OCI-LY7 (cell line): ENCODE results near the gene SLC35F1. TPM values are rescaled to one million over a fixed set of nuclear protein-coding genes. Genes with fewer than 3 reads are reported as not detected.

Source experiments
- BruUV-seq: library from RNA; stranded (reverse); fragments of 400-500 nt; replicated peaks from 2 replicates; lab custom pipeline; 2021; lab: Mats Ljungman, UMichigan
- CTCF ChIA-PET: fragments of 300-600 bp; sonication (Branson Sonifier 250); formaldehyde crosslinking; loops from one replicate; lab custom pipeline; 2022; ENCODE audit warnings: antibody characterized with exemption; ENCODE audit not compliant: unreplicated experiment; lab: Charles Lee
- POLR2A ChIA-PET: fragments of 300-600 bp; sonication (Branson Sonifier 250); formaldehyde crosslinking; loops from one replicate; lab custom pipeline; 2022; ENCODE audit warnings: antibody characterized with exemption; lab: Charles Lee
- DNase-seq: peaks from one replicate; pipeline ENCODE4 v3.0.0-alpha.2; 2015; ENCODE audit warnings: low spot score
- H2AFZ ChIP-seq: fragments of 200-600 bp; sonication (generic), shearing (Covaris generic); 2 replicates; pipeline ENCODE4 v1.6.1; 2014; ENCODE audit warnings: mild to moderate bottlenecking, antibody characterized with exemption, low read length, moderate library complexity
- H3K27ac ChIP-seq: fragments of 200-600 bp; sonication (generic); 2 replicates; pipeline ENCODE4 v1.5.1; 2014; ENCODE audit warnings: mixed run types, low read depth, mild to moderate bottlenecking, moderate library complexity, low read length, inconsistent platforms; ENCODE audit not compliant: poor library complexity, severe bottlenecking
- H3K36me3 ChIP-seq: fragments of 200-600 bp; sonication (generic); 2 replicates; pipeline ENCODE4 v1.6.1; 2014; ENCODE audit warnings: mild to moderate bottlenecking, antibody characterized with exemption, low read length, moderate library complexity, mixed read lengths; ENCODE audit not compliant: insufficient read depth
- H3K4me1 ChIP-seq: fragments of 200-600 bp; sonication (generic); 2 replicates; pipeline ENCODE4 v1.5.1; 2014; ENCODE audit warnings: mild to moderate bottlenecking, low read length; ENCODE audit not compliant: insufficient read depth, poor library complexity, severe bottlenecking
- H3K4me2 ChIP-seq: fragments of 200-600 bp; sonication (generic); 2 replicates; pipeline ENCODE4 v1.6.1; 2014; ENCODE audit warnings: mild to moderate bottlenecking, low read length
- H3K4me3 ChIP-seq: fragments of 200-600 bp; sonication (generic); 2 replicates; pipeline ENCODE4 v1.5.1; 2014; ENCODE audit warnings: mild to moderate bottlenecking, low read depth, low read length; ENCODE audit not compliant: poor library complexity, severe bottlenecking
- H3K79me2 ChIP-seq: fragments of 200-600 bp; sonication (generic); 2 replicates; pipeline ENCODE4 v1.6.1; 2016; ENCODE audit warnings: low read depth, mild to moderate bottlenecking, low read length, moderate library complexity, mixed read lengths; ENCODE audit not compliant: insufficient read depth
- H3K9me2 ChIP-seq: fragments of 200-600 bp; sonication (generic); 2 replicates; pipeline ENCODE4 v1.6.1; 2016; ENCODE audit warnings: mild to moderate bottlenecking, low read length, mixed read lengths; ENCODE audit not compliant: insufficient read depth
- H3K9me3 ChIP-seq: fragments of 200-600 bp; sonication (generic); 2 replicates; pipeline ENCODE4 v1.6.1; 2014; ENCODE audit warnings: mild to moderate bottlenecking, mixed run types, low read length, mixed read lengths
- H4K20me1 ChIP-seq: fragments of 200-600 bp; sonication (generic); 2 replicates; pipeline ENCODE4 v1.6.1; 2014; ENCODE audit warnings: mild to moderate bottlenecking, antibody characterized with exemption, low read length, moderate library complexity, mixed read lengths; ENCODE audit not compliant: insufficient read depth
- CTCF ChIP-seq: fragments of 200-600 bp; sonication (generic); conservative IDR thresholded peaks from 2 replicates; pipeline ENCODE4 v1.5.1; 2014; ENCODE audit warnings: mild to moderate bottlenecking, antibody characterized with exemption, low read length, moderate library complexity, mixed read lengths
- EZH2phosphoT487 ChIP-seq: fragments of 200-600 bp; sonication (generic); IDR thresholded peaks from 2 replicates; pipeline ENCODE4 v1.6.1; 2018; ENCODE audit warnings: low read depth, borderline replicate concordance, mild to moderate bottlenecking, mixed run types, antibody characterized with exemption, low read length, moderate library complexity, mixed read lengths
- intact Hi-C: fragments of 100-400 bp; cut with micrococcal nuclease; formaldehyde crosslinking; loops from one replicate; pipeline ENCODE4 v1.10.0; 2022; ENCODE audit not compliant: unreplicated experiment
- total RNA-seq, 2 experiments: library from RNA; depleted of rRNA in 1 of 2; stranded (reverse); fragments of >200 nt in 1 of 2; shearing (Covaris generic) in 1 of 2; gene quantifications; 2 replicates each; pipeline ENCODE4 v1.2.3, GENCODE V29; 2014 to 2022

The SLC35F1 gene
- total RNA-seq, 2 experiments from 2014 or later: 0.03 TPM; not detected in 1

GRCh38 chr6:118285791-118286190, 378.7 kb downstream of the SLC35F1 start:
- Histone ChIP-seq H4K20me1 (no peaks in the 10 kb centered on the region), H3K4me2 (no peak overlapping the region), H2AFZ (no peak overlapping the region), H3K4me1 (no peaks in the 10 kb centered on the region), H3K9me3 (no peaks in the 10 kb centered on the region), H3K27ac (no peak overlapping the region), H3K4me3 (no peak overlapping the region), H3K9me2 (no peaks in the 10 kb centered on the region), H3K36me3 (no peaks in the 10 kb centered on the region), H3K79me2 (no peaks in the 10 kb centered on the region)
- no TSS peak for BruUV-seq
- ChIA-PET CTCF (no interaction called here), POLR2A (interaction anchor here (1.1 to 1.3 kb wide), 2 partner anchors 10 to 509 kb away, joined by 3 read pairs; no protein-coding TSS in a partner anchor)
- no peak for DNase-seq
- intact Hi-C loops: loop anchor here (5.0 to 10.0 kb wide), 3 partner anchors 222 to 519 kb away; no protein-coding TSS in a partner anchor
- TF ChIP-seq CTCF (no peak), EZH2phosphoT487 (no peak)

GRCh38 chr6:118288355-118289124, 381.5 kb downstream of the SLC35F1 start:
- POLR2A ChIA-PET: no interaction called here
- no peak overlapping the region for H2AFZ ChIP-seq
- BruUV-seq: no TSS peak

More at GRCh38 chr6:118288355-118289124, 381.5 kb downstream of the SLC35F1 start:
- no peaks in the 10 kb centered on the region for H3K79me2 ChIP-seq
- no peaks in the 10 kb centered on the region for H3K36me3 ChIP-seq
- no peak overlapping the region for H3K4me3 ChIP-seq
- H3K9me2 ChIP-seq: no peaks in the 10 kb centered on the region
- no peak overlapping the region for H3K4me2 ChIP-seq
- CTCF ChIA-PET: no interaction called here
- H3K4me1 ChIP-seq: no peaks in the 10 kb centered on the region
- TF ChIP-seq CTCF: no peak
- TF ChIP-seq EZH2phosphoT487: no peak
- intact Hi-C loops: loop anchor here (5.0 to 10.0 kb wide), 3 partner anchors 219 to 516 kb away; no protein-coding TSS in a partner anchor
- H3K9me3 ChIP-seq: no peaks in the 10 kb centered on the region
- no peak overlapping the region for H3K27ac ChIP-seq
- no peaks in the 10 kb centered on the region for H4K20me1 ChIP-seq
- no peak for DNase-seq
